GM18511 (cell line): ENCODE results near the gene RPTOR.

Source experiments
- ATAC-seq: cut with Tn5 transposase; IDR thresholded peaks from one replicate; pipeline ENCODE4 v1.9.1; 2021; ENCODE audit warnings: mild to moderate bottlenecking, moderate library complexity; ENCODE audit not compliant: unreplicated experiment

RPTOR gene

GRCh38 chr17:80636361-80637018 is 91.9 kb downstream of the RPTOR start:
- no peak for ATAC-seq

- ATAC-seq = no peak
These were observed 92.6 kb downstream of the RPTOR start for GRCh38 chr17:80637048-80637781.

GRCh38 chr17:80639658-80640057 is 95.0 kb downstream of the RPTOR start:
- ATAC-seq = no peak

GRCh38 chr17:80640366-80641084 is 95.9 kb downstream of the RPTOR start:
- no peak for ATAC-seq

- no peak for ATAC-seq
These were observed 98.9 kb downstream of the RPTOR start for GRCh38 chr17:80643326-80644099.

GRCh38 chr17:80644536-80644935 is 99.9 kb downstream of the RPTOR start:
- ATAC-seq = no peak

- no peak for ATAC-seq
These were observed 101.2 kb downstream of the RPTOR start for GRCh38 chr17:80645706-80646325.

- ATAC-seq = no peak
These were observed 101.7 kb downstream of the RPTOR start for GRCh38 chr17:80646328-80646727.

GRCh38 chr17:80647746-80648145 is 103.1 kb downstream of the RPTOR start:
- no peak for ATAC-seq

GRCh38 chr17:80649200-80649644 is 104.6 kb downstream of the RPTOR start:
- no peak for ATAC-seq

- no peak for ATAC-seq
These were observed 105.2 kb downstream of the RPTOR start for GRCh38 chr17:80649672-80650330.

- no peak for ATAC-seq
These were observed 105.7 kb downstream of the RPTOR start for GRCh38 chr17:80650331-80650672.

- ATAC-seq = no peak
These were observed 106.3 kb downstream of the RPTOR start for GRCh38 chr17:80650751-80651518.

GRCh38 chr17:80652756-80653330 is 108.2 kb downstream of the RPTOR start:
- ATAC-seq = no peak

- ATAC-seq = no peak
These were observed 109.2 kb downstream of the RPTOR start for GRCh38 chr17:80653856-80654255.

- no peak for ATAC-seq
These were observed 111.0 kb downstream of the RPTOR start for GRCh38 chr17:80655608-80656007.

GRCh38 chr17:80656590-80656989 is 112.0 kb downstream of the RPTOR start:
- no peak for ATAC-seq

- no peak for ATAC-seq
These were observed 112.9 kb downstream of the RPTOR start for GRCh38 chr17:80657561-80657960.

- no peak for ATAC-seq
These were observed 114.2 kb downstream of the RPTOR start for GRCh38 chr17:80658821-80659220.
